Measurements from ENCODE around the gene EEF1AKMT4. TPM values are rescaled to one million over a fixed set of nuclear protein-coding genes. Genes with fewer than 3 reads are reported as not detected.

EEF1AKMT4 gene
- total and polyA plus RNA-seq, 4 donors = 2.1 to 13.9 (median 10.8) TPM

GRCh38 chr3:184237211-184237610 lies 12.3 kb upstream of the EEF1AKMT4 start:
- Histone ChIP-seq H3K27ac (ENCODE audit: low read depth in 1 of 2, low read length in 2 of 2) (no peak overlapping the region), H3K27me3 (ENCODE audit: control insufficient read depth in 4 of 4, insufficient read depth in 4 of 4, low read length in 3 of 4) (peaks cover 0 to 5% (median 0%) of the 10 kb centered on the region in 4 donors), H3K36me3 (ENCODE audit: control insufficient read depth in 4 of 4, insufficient read depth in 3 of 4, low read depth in 1 of 4, low read length in 3 of 4) (no peaks in the 10 kb centered on the region), H3K9me3 (ENCODE audit: control insufficient read depth in 4 of 4, low read length in 3 of 4) (no peaks in the 10 kb centered on the region), H3K4me1 (ENCODE audit: control insufficient read depth in 4 of 4, insufficient read depth in 4 of 4, low read length in 3 of 4) (peaks cover 9 to 12% (median 11%) of the 10 kb centered on the region in 4 donors), H3K4me3 (ENCODE audit: low read depth in 1 of 3, low read length in 3 of 3) (no peak overlapping the region), H3K9ac (ENCODE audit: low read depth in 1 of 2, low read length in 2 of 2) (no peak overlapping the region)
- no peak for DNase-seq (ENCODE audit: low spot score)
- 84% methylated on average over 7 of the region's 7 CpGs for WGBS
- no peak for TF ChIP-seq CTCF (IDR thresholded peaks at IDR 0.05; ENCODE audit: low read depth, low read length, missing input control)
- TF ChIP-seq RXRA (IDR thresholded peaks at IDR 0.05) = no peak
- no peak for TF ChIP-seq HNF4A (conservative IDR thresholded peaks at IDR 0.05)
- no peak for TF ChIP-seq JUND (IDR thresholded peaks at IDR 0.05)
- no peak for TF ChIP-seq ATF3 (IDR thresholded peaks at IDR 0.05)
- no peak for TF ChIP-seq FOXA2 (IDR thresholded peaks at IDR 0.05)
- TF ChIP-seq REST (IDR thresholded peaks at IDR 0.05) = no peak
- no peak for TF ChIP-seq SP1 (IDR thresholded peaks at IDR 0.05)

- Histone ChIP-seq H3K27ac (ENCODE audit: low read depth in 1 of 2, low read length in 2 of 2) (no peak overlapping the region), H3K9me3 (ENCODE audit: control insufficient read depth in 4 of 4, low read length in 3 of 4) (no peaks in the 10 kb centered on the region), H3K4me1 (ENCODE audit: control insufficient read depth in 4 of 4, insufficient read depth in 4 of 4, low read length in 3 of 4) (peaks cover 9 to 18% (median 15%) of the 10 kb centered on the region in 4 donors), H3K27me3 (ENCODE audit: control insufficient read depth in 4 of 4, insufficient read depth in 4 of 4, low read length in 3 of 4) (peaks cover 0 to 4% (median 0%) of the 10 kb centered on the region in 4 donors), H3K9ac (ENCODE audit: low read depth in 1 of 2, low read length in 2 of 2) (no peak overlapping the region), H3K4me3 (ENCODE audit: low read depth in 1 of 3, low read length in 3 of 3) (no peak overlapping the region), H3K36me3 (ENCODE audit: control insufficient read depth in 4 of 4, insufficient read depth in 3 of 4, low read depth in 1 of 4, low read length in 3 of 4) (peaks cover 0 to 5% (median 1%) of the 10 kb centered on the region in 4 donors)
- DNase-seq (ENCODE audit: low spot score) = no peak
- TF ChIP-seq YY1 (IDR thresholded peaks at IDR 0.05) (no peak), ZBTB33 (IDR thresholded peaks at IDR 0.05) (no peak), RXRA (IDR thresholded peaks at IDR 0.05) (no peak), GABPA (IDR thresholded peaks at IDR 0.05 in 1 of 2, conservative IDR thresholded peaks at IDR 0.05 in 1 of 2) (no peak), CTCF (IDR thresholded peaks at IDR 0.05; ENCODE audit: low read depth, low read length, missing input control) (no peak), HNF4G (IDR thresholded peaks at IDR 0.05) (no peak), RAD21 (IDR thresholded peaks at IDR 0.05) (no peak), TAF1 (conservative IDR thresholded peaks at IDR 0.05) (no peak), MAX (IDR thresholded peaks at IDR 0.05) (no peak), REST (IDR thresholded peaks at IDR 0.05) (no peak), JUND (IDR thresholded peaks at IDR 0.05) (no peak), HNF4A (conservative IDR thresholded peaks at IDR 0.05) (no peak), EGR1 (IDR thresholded peaks at IDR 0.05; ENCODE audit: low read depth in 2 of 2) (no peak), NR2F2 (IDR thresholded peaks at IDR 0.05) (no peak)
- 60% methylated on average over 1 of the region's 1 CpG for WGBS
These were observed 11.7 kb upstream of the EEF1AKMT4 start for GRCh38 chr3:184237807-184238206.
